ENCODE data around the gene CNKSR3.

The CNKSR3 gene

GRCh38 chr6:154453329-154453728, 57.2 kb downstream of the CNKSR3 start:
- DNase-seq (ENCODE audit: low read depth) = no peak

DNA sequence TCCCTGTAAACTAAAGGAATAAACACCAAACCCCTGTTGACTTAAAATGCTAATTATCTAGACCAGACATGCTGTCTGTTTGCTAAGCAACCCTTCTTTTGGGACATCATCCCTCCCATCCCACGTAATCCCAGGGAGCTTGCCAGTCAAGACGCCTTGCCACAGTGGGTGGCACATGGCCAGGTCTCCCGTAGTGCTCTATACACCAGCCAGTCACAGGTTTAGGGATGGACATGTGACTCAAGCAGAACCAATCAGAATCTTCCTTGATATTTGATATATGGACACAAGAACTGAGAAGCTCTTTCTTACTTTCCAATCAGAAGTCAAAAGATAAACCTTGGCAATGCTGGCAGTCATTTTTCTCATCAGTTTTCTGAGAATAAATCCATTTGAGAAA, 60.0 kb downstream of the CNKSR3 start:
- DNase-seq (ENCODE audit: low read depth) = no peak

- no peak for DNase-seq (ENCODE audit: low read depth)
These were observed 61.9 kb downstream of the CNKSR3 start for GRCh38 chr6:154448448-154449096.

DNA sequence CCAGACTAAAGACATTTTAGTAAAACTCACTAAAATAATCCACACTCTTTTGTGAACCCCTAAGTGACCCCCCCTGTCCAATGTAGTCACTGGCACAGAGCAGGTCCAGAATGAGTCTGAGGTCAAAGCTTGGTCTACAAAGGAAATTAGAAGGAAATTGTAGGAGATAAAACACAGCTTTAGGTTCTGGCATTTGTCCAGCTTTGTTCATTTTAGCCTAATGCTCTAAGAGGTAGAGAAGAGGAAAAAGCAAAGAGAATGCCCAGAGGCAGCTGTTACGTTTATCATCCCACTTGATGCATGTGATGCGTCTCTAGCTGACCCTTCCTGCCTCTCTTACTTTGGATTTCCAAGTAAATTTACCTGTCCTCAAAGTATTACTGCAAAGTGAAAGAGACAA, 62.5 kb downstream of the CNKSR3 start:
- DNase-seq (ENCODE audit: low read depth) = no peak

DNA sequence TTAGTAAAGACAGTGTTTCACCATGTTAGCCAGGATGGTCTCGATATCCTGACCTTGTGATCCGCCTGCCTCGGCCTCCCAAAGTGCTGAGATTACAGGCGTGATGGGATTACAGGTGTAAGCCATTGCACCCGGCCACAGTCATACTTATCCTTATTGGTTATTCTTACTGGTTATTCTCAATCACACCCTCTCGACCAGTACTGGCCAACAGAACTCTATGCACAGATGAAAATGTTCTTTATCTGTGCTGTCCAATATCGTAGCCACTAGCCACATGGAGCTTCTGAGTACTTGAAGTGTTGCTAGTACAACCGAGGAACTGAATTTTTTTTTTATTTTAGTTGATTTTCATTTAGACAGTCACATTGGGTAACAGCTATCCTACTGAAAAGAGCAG, 63.5 kb downstream of the CNKSR3 start:
- DNase-seq (ENCODE audit: low read depth) = no peak

DNA sequence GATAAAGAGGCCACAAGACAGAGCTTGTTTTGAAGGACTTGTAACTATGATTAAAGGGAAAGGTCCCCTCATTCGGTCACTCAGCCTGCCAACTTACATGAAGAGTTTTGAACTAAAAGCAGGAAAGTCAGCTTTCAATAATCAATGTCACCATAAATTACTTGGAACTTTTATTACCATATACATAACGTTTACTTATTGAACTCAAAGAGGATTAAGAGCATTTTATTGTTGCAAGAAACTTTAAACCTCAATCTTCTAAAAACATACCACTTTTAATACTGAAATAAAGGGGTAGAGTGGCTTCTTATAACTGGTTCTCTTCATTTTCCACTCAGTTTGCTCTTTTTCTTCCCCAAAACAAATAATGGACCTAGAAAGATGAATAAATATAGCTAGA, 65.1 kb downstream of the CNKSR3 start:
- no peak for DNase-seq (ENCODE audit: low read depth)

GRCh38 chr6:154441995-154442310, 68.5 kb downstream of the CNKSR3 start:
- DNase-seq (ENCODE audit: low read depth) = no peak

DNA sequence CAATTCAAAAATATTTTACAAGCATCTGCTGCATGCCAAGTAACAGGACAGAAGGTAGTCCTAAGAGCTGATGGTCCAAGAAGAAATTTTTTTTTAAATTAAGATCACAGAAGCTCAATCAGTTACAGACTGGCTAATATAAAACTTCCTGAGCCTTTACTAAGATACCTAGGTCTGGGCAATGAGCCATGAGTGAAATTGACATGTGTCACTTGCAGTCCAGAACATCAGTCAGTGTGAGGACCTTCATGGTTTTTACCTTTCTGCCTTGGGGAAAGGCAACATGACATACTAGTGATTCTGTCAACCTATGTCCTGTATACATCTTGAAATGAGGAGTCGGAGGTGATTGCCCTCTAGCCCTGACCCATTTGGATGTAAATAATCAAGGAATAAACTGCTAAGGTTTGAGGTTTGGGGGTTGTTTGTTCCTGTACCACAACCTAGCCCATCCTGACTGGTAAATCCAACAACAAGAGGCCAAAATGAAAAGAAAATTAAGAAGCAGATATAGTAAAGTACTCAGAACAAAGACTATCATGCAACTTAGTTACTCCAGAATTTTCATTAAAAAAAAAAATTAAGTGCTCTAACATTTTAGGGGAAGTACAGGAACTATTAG, 70.0 kb downstream of the CNKSR3 start:
- DNase-seq (ENCODE audit: low read depth) = no peak

GRCh38 chr6:154440022-154440421, 70.5 kb downstream of the CNKSR3 start:
- DNase-seq (ENCODE audit: low read depth) = no peak

DNA sequence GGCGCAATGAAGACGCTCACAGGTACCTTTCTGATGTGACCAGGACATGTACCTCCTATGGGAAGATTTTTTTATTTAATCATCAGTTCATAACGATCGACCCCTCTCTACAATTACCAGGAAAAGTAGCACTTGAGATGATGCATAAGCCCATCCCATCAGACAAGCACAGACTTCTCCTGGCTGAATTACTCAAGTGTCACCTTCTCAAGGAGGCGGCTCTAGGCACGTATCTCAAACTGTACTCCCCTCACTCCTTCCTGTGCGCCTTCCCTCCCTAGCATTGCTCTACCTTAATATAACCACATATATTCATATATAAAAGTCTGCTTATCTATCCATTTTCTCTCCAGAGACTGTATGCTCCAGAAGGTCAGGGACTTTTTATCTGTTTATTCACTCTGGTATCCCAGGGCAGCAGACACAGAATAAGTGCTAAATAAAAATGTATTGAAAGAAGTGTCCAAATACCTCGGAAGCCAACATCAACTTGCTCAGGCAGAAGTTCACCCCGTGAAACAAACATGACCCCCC, 71.5 kb downstream of the CNKSR3 start:
- DNase-seq (ENCODE audit: low read depth) = no peak

DNA sequence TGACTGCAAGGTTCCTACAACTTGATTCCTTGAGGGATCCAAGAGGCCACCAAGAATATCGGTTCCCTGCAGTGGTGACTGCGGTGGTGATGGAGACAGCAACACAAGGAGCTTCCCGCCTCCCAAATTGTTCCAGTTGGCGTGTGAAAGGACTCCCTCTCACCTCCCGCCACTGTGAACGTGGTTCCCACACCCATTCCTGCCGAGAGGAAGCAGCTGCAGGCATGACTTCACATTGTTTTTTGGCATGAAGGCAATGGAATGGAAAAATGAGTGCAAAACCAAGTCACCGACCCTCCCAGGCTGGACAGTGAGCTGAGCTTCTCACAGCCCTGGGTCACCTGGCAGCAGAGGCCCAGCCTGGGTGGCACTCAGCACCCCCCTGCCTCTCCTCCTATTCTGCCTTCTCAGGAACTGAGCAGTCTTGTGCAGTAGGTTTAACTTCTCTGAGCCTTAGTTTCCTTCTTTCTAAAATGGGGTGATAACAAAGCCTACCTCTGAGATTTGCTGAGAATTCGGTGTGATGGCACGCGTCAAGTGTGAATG, 75.0 kb downstream of the CNKSR3 start:
- no peak for DNase-seq (ENCODE audit: low read depth)

GRCh38 chr6:154434662-154435061, 75.8 kb downstream of the CNKSR3 start:
- DNase-seq (ENCODE audit: low read depth) = no peak

GRCh38 chr6:154433477-154434241, 76.8 kb downstream of the CNKSR3 start:
- no peak for DNase-seq (ENCODE audit: low read depth)

- DNase-seq (ENCODE audit: low read depth) = no peak
These were observed 77.7 kb downstream of the CNKSR3 start for GRCh38 chr6:154432533-154433476.

DNA sequence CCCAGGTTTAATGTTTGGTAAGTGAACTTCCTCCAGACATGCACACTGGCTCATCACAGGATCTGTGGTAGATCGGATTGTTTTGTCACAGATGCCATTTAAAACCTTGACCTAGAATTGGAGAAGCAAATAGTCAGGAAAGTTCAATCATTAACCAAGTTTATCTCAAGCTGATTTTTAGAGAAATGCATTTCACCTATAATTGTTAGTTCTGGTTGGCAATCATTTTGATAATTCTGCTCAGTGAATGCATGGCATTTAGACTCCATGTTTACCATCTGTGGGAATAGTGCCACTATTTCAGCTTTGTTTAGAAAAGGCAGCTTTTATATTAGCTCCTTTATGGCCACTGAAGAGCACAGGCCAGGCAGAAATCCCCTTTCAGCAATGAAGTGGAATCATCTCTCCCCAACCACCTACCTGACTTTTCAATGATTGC, 80.0 kb downstream of the CNKSR3 start:
- DNase-seq (ENCODE audit: low read depth) = no peak

GRCh38 chr6:154429711-154430110, 80.8 kb downstream of the CNKSR3 start:
- no peak for DNase-seq (ENCODE audit: low read depth)

GRCh38 chr6:154428897-154429296, 81.6 kb downstream of the CNKSR3 start:
- no peak for DNase-seq (ENCODE audit: low read depth)

DNA sequence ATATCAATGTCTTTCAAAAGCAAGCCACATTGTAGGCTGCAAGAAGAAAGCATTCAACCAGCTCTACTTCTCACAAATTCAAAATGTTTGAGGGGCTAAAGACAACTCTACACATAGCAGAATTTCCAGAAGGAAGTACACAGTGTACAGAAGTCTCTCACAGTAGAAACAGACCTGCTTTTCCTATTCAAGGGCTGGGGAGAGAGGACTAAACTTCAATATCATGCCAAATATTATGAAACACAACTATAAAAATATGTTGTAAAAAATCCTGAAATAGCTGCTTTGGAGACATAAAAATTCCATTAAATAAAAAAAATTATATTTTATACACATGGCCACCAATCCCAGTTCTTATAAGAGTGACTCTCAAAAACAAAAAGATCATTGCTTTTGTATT, 83.0 kb downstream of the CNKSR3 start:
- DNase-seq (ENCODE audit: low read depth) = no peak

GRCh38 chr6:154426997-154427396, 83.5 kb downstream of the CNKSR3 start:
- no peak for DNase-seq (ENCODE audit: low read depth)

DNA sequence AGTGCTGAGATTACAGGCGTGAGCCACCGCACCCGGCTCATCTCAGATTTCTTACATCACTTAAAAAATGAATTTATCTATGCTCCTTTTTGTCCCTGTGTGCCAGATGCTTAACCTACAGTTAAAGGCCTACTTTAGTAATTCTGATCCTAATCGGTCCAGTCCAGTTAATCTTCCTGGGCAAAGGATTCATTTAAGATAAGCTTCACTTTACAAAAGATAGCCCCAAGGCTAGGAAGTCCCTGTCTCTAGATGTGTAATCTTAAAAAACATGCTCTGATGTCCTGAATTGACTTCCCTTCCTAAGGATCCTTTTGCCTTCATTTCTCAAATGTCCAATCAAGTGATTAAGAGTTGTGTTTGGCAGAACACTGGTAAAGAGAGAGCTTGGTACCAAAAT, 85.5 kb downstream of the CNKSR3 start:
- no peak for DNase-seq (ENCODE audit: low read depth)

DNA sequence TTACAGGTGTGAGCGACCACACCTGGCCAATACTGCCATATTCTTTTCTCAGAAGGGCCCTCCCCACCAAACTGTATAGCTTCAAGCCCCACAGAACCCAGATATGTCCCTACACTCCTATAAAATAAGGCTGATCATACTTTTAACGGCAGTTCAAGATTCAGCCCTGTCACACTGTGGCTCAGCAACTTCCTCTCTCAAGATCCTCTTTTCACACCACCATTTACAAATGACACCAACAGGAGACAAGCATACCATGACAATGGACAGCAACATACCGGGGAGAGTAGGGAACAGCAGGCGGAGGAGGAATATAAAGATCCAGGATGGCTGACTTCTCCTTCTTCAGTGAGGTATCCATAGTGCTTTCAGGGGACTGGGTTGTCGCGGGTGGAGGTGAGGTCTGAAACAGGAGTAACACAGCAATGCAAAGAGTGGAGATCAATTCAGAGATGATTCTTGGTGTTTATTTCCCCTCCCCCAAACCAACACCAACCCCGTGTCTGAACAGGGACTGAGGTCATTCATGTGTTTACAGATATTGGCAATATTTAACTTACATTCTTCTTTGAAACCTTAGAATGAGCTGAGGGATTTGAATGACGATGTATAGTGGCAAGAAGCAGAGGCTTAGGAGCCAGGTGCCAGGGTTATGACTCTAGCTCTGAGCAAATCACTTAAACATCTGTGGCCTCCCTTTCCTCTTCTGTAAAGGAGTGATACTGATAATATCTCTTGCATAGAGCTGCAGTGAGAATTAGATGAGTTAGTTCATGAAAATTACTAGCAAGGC, 96.3 kb downstream of the CNKSR3 start:
- no peak for DNase-seq (ENCODE audit: low read depth)

Data from activated T-cell treated with anti-CD3 and anti-CD28 coated beads for 1 hour (primary cell).